Activated CD8-positive, alpha-beta memory T cell treated with anti-CD3 and anti-CD28 coated beads, Interleukin-2, amount 10 ng/mL, durations not matched to agents 7 days and 5 days (primary cell): ENCODE data around the gene PML. TPM values are rescaled to one million over a fixed set of nuclear protein-coding genes. Genes with fewer than 3 reads are reported as not detected.
A peak's percentile ranks its signal among the peaks of the same experiment; 100 is the strongest.
"Not testable (repeated sequence)": the region's sequence is repeated elsewhere in the genome, so short reads cannot be mapped to it uniquely, and the experiment has no call there.

Experiments used
- ATAC-seq: fragments of 150-1000 bp; cut with Tn5 transposase; one replicate; pipeline ENCODE4 v1.10.0; 2021; ENCODE audit warnings: moderate library complexity
- CTCF ChIA-PET: fragments of 350-600 bp; sonication (Branson Sonifier 250); formaldehyde crosslinking; loops from one replicate; lab custom pipeline; 2021; ENCODE audit warnings: antibody characterized with exemption; lab: Charles Lee
- DNase-seq: peaks from one replicate; pipeline ENCODE4 v3.0.0-alpha.2; 2020
- H3K27ac Mint-ChIP-seq: one replicate; pipeline ENCODE4 v1.8.0; 2021; ENCODE audit warnings: mild to moderate bottlenecking, mixed read lengths
- H3K27me3 Mint-ChIP-seq: one replicate; pipeline ENCODE4 v1.8.0; 2021; ENCODE audit warnings: mixed read lengths
- H3K36me3 Mint-ChIP-seq: one replicate; pipeline ENCODE4 v1.8.0; 2021; ENCODE audit warnings: mild to moderate bottlenecking, mixed read lengths
- H3K4me1 Mint-ChIP-seq: one replicate; pipeline ENCODE4 v1.8.0; 2021; ENCODE audit warnings: mixed read lengths
- H3K4me3 Mint-ChIP-seq: one replicate; pipeline ENCODE4 v1.8.0; 2021; ENCODE audit warnings: mild to moderate bottlenecking, moderate library complexity, mixed read lengths
- H3K9me3 Mint-ChIP-seq: one replicate; pipeline ENCODE4 v1.8.0; 2022; ENCODE audit warnings: low read depth, mixed read lengths
- total RNA-seq, 2 experiments: library from RNA; stranded (reverse); gene quantifications; one replicate each; pipeline ENCODE4 v1.2.3, GENCODE V29; 2021

Gene PML
- total RNA-seq, 2 experiments from 2014 or later: 104 to 152 TPM

GRCh38 chr15:73952913-73953750, 41.4 kb upstream of the PML start:
- CTCF ChIA-PET: interaction anchor here (1.3 to 7.8 kb wide), 4 partner anchors 15 to 57 kb away, joined by 3 to 175 read pairs (median 5); no protein-coding TSS in a partner anchor
- Mint-ChIP-seq H3K27me3 (peaks cover 3% of the 10 kb centered on the region), H3K4me1 (peaks cover 26% of the 10 kb centered on the region), H3K4me3 (no peak overlapping the region), H3K9me3 (no peaks in the 10 kb centered on the region), H3K36me3 (no peaks in the 10 kb centered on the region), H3K27ac (no peak overlapping the region)
- no peak for ATAC-seq
- no peak for DNase-seq

GRCh38 chr15:73954188-73955145, 40.0 kb upstream of the PML start:
- Mint-ChIP-seq H3K9me3 (no peaks in the 10 kb centered on the region), H3K27me3 (peaks cover 3% of the 10 kb centered on the region), H3K36me3 (no peaks in the 10 kb centered on the region), H3K4me3 (no peak overlapping the region), H3K4me1 (peaks cover 38% of the 10 kb centered on the region), H3K27ac (no peak overlapping the region)
- no peak for ATAC-seq
- CTCF ChIA-PET: interaction anchor here (1.3 to 7.8 kb wide), 3 partner anchors 14 to 58 kb away, joined by 3 to 175 read pairs (median 5); no protein-coding TSS in a partner anchor
- no peak for DNase-seq

GRCh38 chr15:73955326-73955725, 39.2 kb upstream of the PML start:
- Mint-ChIP-seq H3K27ac (no peak overlapping the region), H3K27me3 (peaks cover 3% of the 10 kb centered on the region), H3K4me3 (no peak overlapping the region), H3K9me3 (no peaks in the 10 kb centered on the region), H3K4me1 (peaks cover 42% of the 10 kb centered on the region), H3K36me3 (no peaks in the 10 kb centered on the region)
- DNase-seq (no peak), ATAC-seq (no peak)
- CTCF ChIA-PET: interaction anchor here (7.8 kb wide), 1 partner anchor 13 kb away, joined by 175 read pairs; no protein-coding TSS in a partner anchor

GRCh38 chr15:73955861-73956742, 38.4 kb upstream of the PML start:
- no peak for ATAC-seq
- H3K4me1 Mint-ChIP-seq: peaks cover 44% of the 10 kb centered on the region
- H3K9me3 Mint-ChIP-seq: no peaks in the 10 kb centered on the region
- peaks cover 3% of the 10 kb centered on the region for H3K27me3 Mint-ChIP-seq
- CTCF ChIA-PET: interaction anchor here (1.0 to 6.0 kb wide), 4 partner anchors 16 to 59 kb away, joined by 3 to 61 read pairs (median 4); partner anchors contain the start of gene PML
- no peak for DNase-seq
- no peak overlapping the region for H3K27ac Mint-ChIP-seq
- no peak overlapping the region for H3K4me3 Mint-ChIP-seq
- no peaks in the 10 kb centered on the region for H3K36me3 Mint-ChIP-seq

GRCh38 chr15:73956743-73957135, 37.8 kb upstream of the PML start:
- H3K27ac Mint-ChIP-seq: no peak overlapping the region
- peaks cover 3% of the 10 kb centered on the region for H3K27me3 Mint-ChIP-seq
- peaks cover 39% of the 10 kb centered on the region for H3K4me1 Mint-ChIP-seq
- no peak for DNase-seq
- no peaks in the 10 kb centered on the region for H3K9me3 Mint-ChIP-seq
- no peak overlapping the region for H3K4me3 Mint-ChIP-seq
- no peaks in the 10 kb centered on the region for H3K36me3 Mint-ChIP-seq
- CTCF ChIA-PET: interaction anchor here (1.0 to 6.0 kb wide), 4 partner anchors 15 to 59 kb away, joined by 3 to 61 read pairs (median 4); partner anchors contain the start of gene PML
- ATAC-seq: no peak

- peaks cover 35% of the 10 kb centered on the region for H3K4me1 Mint-ChIP-seq
- no peak for DNase-seq
- no peak overlapping the region for H3K27ac Mint-ChIP-seq
- no peaks in the 10 kb centered on the region for H3K9me3 Mint-ChIP-seq
- CTCF ChIA-PET: interaction anchor here (1.5 to 6.0 kb wide), 3 partner anchors 14 to 37 kb away, joined by 3 to 61 read pairs (median 29); partner anchors contain the start of genes LOXL1 and PML
- no peak overlapping the region for H3K4me3 Mint-ChIP-seq
- no peaks in the 10 kb centered on the region for H3K36me3 Mint-ChIP-seq
- peaks cover 3% of the 10 kb centered on the region for H3K27me3 Mint-ChIP-seq
- ATAC-seq: no peak
Observed at GRCh38 chr15:73957276-73957675, 37.2 kb upstream of the PML start.

GRCh38 chr15:73957785-73958184, 36.7 kb upstream of the PML start:
- Mint-ChIP-seq H3K36me3 (no peaks in the 10 kb centered on the region), H3K4me3 (no peak overlapping the region), H3K27me3 (peaks cover 6% of the 10 kb centered on the region), H3K27ac (no peak overlapping the region), H3K9me3 (no peaks in the 10 kb centered on the region), H3K4me1 (peaks cover 31% of the 10 kb centered on the region)
- CTCF ChIA-PET: interaction anchor here (1.5 to 6.0 kb wide), 5 partner anchors 8 to 36 kb away, joined by 3 to 61 read pairs (median 21); partner anchors contain the start of genes LOXL1 and PML
- ATAC-seq (no peak), DNase-seq (no peak)

GRCh38 chr15:73959012-73959581, 35.4 kb upstream of the PML start:
- Mint-ChIP-seq H3K4me1 (peaks cover 31% of the 10 kb centered on the region), H3K9me3 (no peaks in the 10 kb centered on the region), H3K27ac (peak overlapping the region; percentile 78), H3K27me3 (peaks cover 10% of the 10 kb centered on the region), H3K36me3 (no peaks in the 10 kb centered on the region), H3K4me3 (peak overlapping the region; percentile 8)
- ATAC-seq: peak; percentile 97
- CTCF ChIA-PET: interaction anchor here (0.7 to 6.0 kb wide), 16 partner anchors 8 to 323 kb away, joined by 3 to 61 read pairs (median 3); partner anchors contain the start of gene LOXL1
- DNase-seq: peak; percentile 67

- Mint-ChIP-seq H3K27ac (peak overlapping the region; percentile 78), H3K4me3 (peak overlapping the region; percentile 8), H3K4me1 (peaks cover 34% of the 10 kb centered on the region), H3K36me3 (no peaks in the 10 kb centered on the region), H3K27me3 (peaks cover 10% of the 10 kb centered on the region), H3K9me3 (no peaks in the 10 kb centered on the region)
- CTCF ChIA-PET: interaction anchor here (0.7 to 6.0 kb wide), 13 partner anchors 9 to 92 kb away, joined by 3 to 61 read pairs (median 5); partner anchors contain the start of genes LOXL1 and TBC1D21
- ATAC-seq (no peak), DNase-seq (no peak)
Observed at GRCh38 chr15:73959801-73960200, 34.7 kb upstream of the PML start.

- Mint-ChIP-seq H3K4me1 (peaks cover 41% of the 10 kb centered on the region), H3K27ac (peak overlapping the region; percentile 59)
Observed at GRCh38 chr15:73960472-73961070, 33.9 kb upstream of the PML start.

GRCh38 chr15:73962433-73962832, 32.1 kb upstream of the PML start:
- CTCF ChIA-PET: interaction anchor here (5.1 to 11.0 kb wide), 2 partner anchors 11 to 34 kb away, joined by 39 to 175 read pairs; no protein-coding TSS in a partner anchor
- ATAC-seq (no peak), DNase-seq (no peak)
- H3K4me1 Mint-ChIP-seq: peaks cover 49% of the 10 kb centered on the region
- H3K27me3 Mint-ChIP-seq: peaks cover 10% of the 10 kb centered on the region
- no peak overlapping the region for H3K27ac Mint-ChIP-seq
- no peaks in the 10 kb centered on the region for H3K9me3 Mint-ChIP-seq
- H3K36me3 Mint-ChIP-seq: no peaks in the 10 kb centered on the region
- H3K4me3 Mint-ChIP-seq: no peak overlapping the region

More at GRCh38 chr15:73960472-73961070, 33.9 kb upstream of the PML start:
- ATAC-seq, H3K4me3 Mint-ChIP-seq, H3K36me3 Mint-ChIP-seq, H3K9me3 Mint-ChIP-seq, DNase-seq: not testable (repeated sequence)
- CTCF ChIA-PET: interaction anchor here (1.0 to 6.0 kb wide), 7 partner anchors 9 to 87 kb away, joined by 3 to 61 read pairs (median 18); partner anchors contain the start of genes LOXL1 and TBC1D21
- peaks cover 10% of the 10 kb centered on the region for H3K27me3 Mint-ChIP-seq
